ENCODE measurements around the gene PHF1.

- TF ChIP-seq CTCF (conservative IDR thresholded peaks at IDR 0.05 in 1 of 2, IDR thresholded peaks at IDR 0.05 in 1 of 2; ENCODE audit: extremely low read depth in 1 of 2, insufficient read depth in 1 of 2, low read depth in 1 of 2, low read length in 2 of 2), result no peak
- no peak for TF ChIP-seq EZH2 (IDR thresholded peaks at IDR 0.05; ENCODE audit: borderline replicate concordance, low read length)
Measured at GRCh38 chr6:33390173-33390572, 20.6 kb upstream of the PHF1 start.

Measured in mammary epithelial cell (primary cell).